ENCODE data around the gene MUC5AC. TPM values are rescaled to one million over a fixed set of nuclear protein-coding genes. Genes with fewer than 3 reads are reported as not detected.

Gene MUC5AC
- total RNA-seq, 2 experiments from 2014 or later = not detected

GRCh38 chr11:1206391-1207271, 48.9 kb downstream of the MUC5AC start:
- Histone ChIP-seq H3K27ac (ENCODE audit: low read depth, low read length, poor library complexity, severe bottlenecking) (no peak overlapping the region), H3K4me2 (ENCODE audit: low read length) (no peak overlapping the region), H3K4me1 (ENCODE audit: insufficient read depth, low read length, poor library complexity, severe bottlenecking) (no peaks in the 10 kb centered on the region), H3K4me3 (ENCODE audit: low read depth, low read length, poor library complexity, severe bottlenecking) (no peak overlapping the region), H2AFZ (ENCODE audit: low read length) (no peak overlapping the region), H3K79me2 (ENCODE audit: insufficient read depth, low read depth, low read length) (no peaks in the 10 kb centered on the region), H4K20me1 (ENCODE audit: insufficient read depth, low read length) (no peaks in the 10 kb centered on the region), H3K9me3 (ENCODE audit: low read length) (no peaks in the 10 kb centered on the region), H3K36me3 (ENCODE audit: insufficient read depth, low read length) (no peaks in the 10 kb centered on the region), H3K9me2 (ENCODE audit: insufficient read depth, low read length) (no peaks in the 10 kb centered on the region)
- CTCF ChIA-PET (ENCODE audit: unreplicated experiment) = no interaction called here
- no peak for TF ChIP-seq EZH2phosphoT487 (IDR thresholded peaks at IDR 0.05; ENCODE audit: borderline replicate concordance, low read depth, low read length)
- no peak for TF ChIP-seq CTCF (conservative IDR thresholded peaks at IDR 0.05; ENCODE audit: low read length)
- no TSS peak for BruUV-seq (replicated peaks)
- no peak for DNase-seq (ENCODE audit: low spot score)
- POLR2A ChIA-PET = no interaction called here
- intact Hi-C loops (cut with micrococcal nuclease; ENCODE audit: unreplicated experiment) = loop anchor here (10.0 kb wide), 1 partner anchor 368 kb away; the partner anchor contains the start of gene DUSP8

- no peaks in the 10 kb centered on the region for H3K9me3 ChIP-seq (ENCODE audit: low read length)
- H3K4me3 ChIP-seq (ENCODE audit: low read depth, low read length, poor library complexity, severe bottlenecking) = no peak overlapping the region
- H3K27ac ChIP-seq (ENCODE audit: low read depth, low read length, poor library complexity, severe bottlenecking) = no peak overlapping the region
- no peaks in the 10 kb centered on the region for H3K4me1 ChIP-seq (ENCODE audit: insufficient read depth, low read length, poor library complexity, severe bottlenecking)
- H3K4me2 ChIP-seq (ENCODE audit: low read length) = no peak overlapping the region
- ChIA-PET POLR2A (no interaction called here), CTCF (ENCODE audit: unreplicated experiment) (no interaction called here)
- H2AFZ ChIP-seq (ENCODE audit: low read length) = no peak overlapping the region
- no peaks in the 10 kb centered on the region for H4K20me1 ChIP-seq (ENCODE audit: insufficient read depth, low read length)
- no TSS peak for BruUV-seq (replicated peaks)
- no peaks in the 10 kb centered on the region for H3K9me2 ChIP-seq (ENCODE audit: insufficient read depth, low read length)
- DNase-seq (ENCODE audit: low spot score) = no peak
- no peak for TF ChIP-seq CTCF (conservative IDR thresholded peaks at IDR 0.05; ENCODE audit: low read length)
- no peak for TF ChIP-seq EZH2phosphoT487 (IDR thresholded peaks at IDR 0.05; ENCODE audit: borderline replicate concordance, low read depth, low read length)
- no peaks in the 10 kb centered on the region for H3K79me2 ChIP-seq (ENCODE audit: insufficient read depth, low read depth, low read length)
- H3K36me3 ChIP-seq (ENCODE audit: insufficient read depth, low read length) = no peaks in the 10 kb centered on the region
- intact Hi-C loops (cut with micrococcal nuclease; ENCODE audit: unreplicated experiment) = loop anchor here (10.0 kb wide), 1 partner anchor 367 kb away; the partner anchor contains the start of gene DUSP8
Observed at GRCh38 chr11:1207401-1208143, 49.8 kb downstream of the MUC5AC start.

GRCh38 chr11:1208144-1208393, 50.3 kb downstream of the MUC5AC start:
- H3K27ac ChIP-seq (ENCODE audit: low read depth, low read length, poor library complexity, severe bottlenecking) = no peak overlapping the region
- H3K9me2 ChIP-seq (ENCODE audit: insufficient read depth, low read length) = no peaks in the 10 kb centered on the region
- H2AFZ ChIP-seq (ENCODE audit: low read length) = no peak overlapping the region
- no peaks in the 10 kb centered on the region for H4K20me1 ChIP-seq (ENCODE audit: insufficient read depth, low read length)
- intact Hi-C loops (cut with micrococcal nuclease; ENCODE audit: unreplicated experiment) = loop anchor here (10.0 kb wide), 1 partner anchor 367 kb away; the partner anchor contains the start of gene DUSP8
- BruUV-seq (replicated peaks) = no TSS peak
- no peaks in the 10 kb centered on the region for H3K4me1 ChIP-seq (ENCODE audit: insufficient read depth, low read length, poor library complexity, severe bottlenecking)
- H3K9me3 ChIP-seq (ENCODE audit: low read length) = no peaks in the 10 kb centered on the region
- no peaks in the 10 kb centered on the region for H3K36me3 ChIP-seq (ENCODE audit: insufficient read depth, low read length)
- DNase-seq (ENCODE audit: low spot score) = no peak
- CTCF ChIA-PET (ENCODE audit: unreplicated experiment) = no interaction called here
- H3K79me2 ChIP-seq (ENCODE audit: insufficient read depth, low read depth, low read length) = no peaks in the 10 kb centered on the region
- no peak overlapping the region for H3K4me2 ChIP-seq (ENCODE audit: low read length)
- POLR2A ChIA-PET = no interaction called here
- H3K4me3 ChIP-seq (ENCODE audit: low read depth, low read length, poor library complexity, severe bottlenecking) = no peak overlapping the region
- TF ChIP-seq CTCF (conservative IDR thresholded peaks at IDR 0.05; ENCODE audit: low read length) (no peak), EZH2phosphoT487 (IDR thresholded peaks at IDR 0.05; ENCODE audit: borderline replicate concordance, low read depth, low read length) (no peak)

Measured in OCI-LY7 (cell line).